GM21576 (cell line): Measurements from ENCODE around the gene MTR.

Experiments
- ATAC-seq: cut with Tn5 transposase; IDR thresholded peaks from one replicate; pipeline ENCODE4 v1.9.1; 2021; ENCODE audit warnings: mild to moderate bottlenecking, moderate library complexity; ENCODE audit not compliant: unreplicated experiment

Gene MTR

DNA sequence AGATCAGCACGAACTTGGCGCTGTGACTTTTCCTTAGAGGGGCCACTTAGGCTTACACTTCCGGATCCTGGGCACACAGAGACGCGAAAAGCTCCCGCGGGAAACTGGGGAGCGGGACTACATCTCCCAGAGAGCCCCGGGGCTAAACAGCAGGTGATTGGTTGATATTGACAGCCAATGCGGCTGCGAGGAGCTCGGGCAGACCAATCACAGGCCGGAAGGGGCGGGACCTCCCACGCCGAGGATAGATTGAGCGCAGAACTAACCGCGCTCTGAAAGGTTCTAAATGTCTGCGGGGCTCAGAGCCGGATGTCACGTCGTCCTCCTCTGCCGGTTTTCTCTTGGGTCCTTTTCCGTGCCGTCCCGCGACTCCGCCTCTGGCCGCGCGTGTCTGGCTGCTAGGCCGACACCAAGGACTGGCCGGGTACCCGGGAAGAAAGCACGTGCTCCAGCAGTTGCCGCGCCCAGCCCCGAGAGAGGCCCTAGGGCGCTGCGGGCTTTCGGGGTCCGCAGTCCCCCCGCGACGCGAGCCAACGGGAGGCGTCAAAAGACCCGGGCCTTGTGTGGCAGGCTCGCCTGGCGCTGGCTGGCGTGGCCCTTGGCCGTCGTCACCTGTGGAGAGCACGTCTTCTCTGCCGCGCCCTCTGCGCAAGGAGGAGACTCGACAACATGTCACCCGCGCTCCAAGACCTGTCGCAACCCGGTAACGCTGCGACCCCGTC is at the start of gene MTR:
TSS of gene MTR (plus strand) at position 258 of the 722 bp plus-strand sequence. CDS start at position 670, 412 bp downstream.
- ATAC-seq, result peak; percentile 97

DNA sequence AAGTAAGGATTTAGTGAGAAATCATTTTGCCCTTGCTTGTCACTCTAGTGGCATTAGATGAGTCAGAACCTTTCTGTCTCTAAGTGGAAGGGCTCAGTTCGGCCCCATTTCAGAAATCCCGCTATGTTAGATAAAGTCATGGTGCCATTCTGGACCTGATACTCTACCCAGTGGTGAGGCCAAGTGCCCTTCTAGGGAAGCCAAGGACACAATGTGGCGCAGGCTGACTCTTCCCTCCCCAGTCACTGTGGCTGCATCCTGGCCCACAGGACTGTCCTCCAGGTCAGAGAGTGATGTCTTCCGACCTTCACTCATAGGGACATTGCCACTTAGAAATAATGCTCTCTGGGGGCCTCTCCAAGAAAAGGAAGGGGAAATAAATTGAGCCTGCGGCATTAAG is 48.3 kb upstream of the MTR start:
- ATAC-seq, result no peak

GRCh38 chr1:236747311-236747985 is 47.6 kb upstream of the MTR start:
- no peak for ATAC-seq

GRCh38 chr1:236748268-236748870 is 46.7 kb upstream of the MTR start:
- ATAC-seq, result no peak

DNA sequence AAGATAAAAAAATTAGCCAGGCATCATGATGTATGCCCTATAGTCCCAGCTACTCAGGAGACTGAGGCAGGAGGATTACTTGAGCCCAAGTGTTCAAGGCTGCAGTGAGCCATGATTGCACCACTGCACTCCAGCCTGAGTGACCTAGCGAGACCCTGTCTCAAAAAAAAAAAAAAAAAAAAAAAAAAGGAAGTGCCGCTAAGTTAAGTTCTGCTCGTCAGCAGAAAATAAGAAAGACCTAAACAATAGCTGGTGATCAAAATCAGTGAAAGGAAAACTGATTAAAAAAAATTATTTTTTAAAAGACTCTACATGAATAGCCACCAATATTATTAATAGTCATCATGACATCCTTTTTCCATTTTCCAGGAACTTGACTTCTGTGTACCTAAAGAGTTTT is 44.2 kb upstream of the MTR start:
- ATAC-seq, result no peak

- ATAC-seq, result no peak
Observed at GRCh38 chr1:236751385-236751784, 43.7 kb upstream of the MTR start.

GRCh38 chr1:236751935-236752334 is 43.2 kb upstream of the MTR start:
- ATAC-seq, result no peak

DNA sequence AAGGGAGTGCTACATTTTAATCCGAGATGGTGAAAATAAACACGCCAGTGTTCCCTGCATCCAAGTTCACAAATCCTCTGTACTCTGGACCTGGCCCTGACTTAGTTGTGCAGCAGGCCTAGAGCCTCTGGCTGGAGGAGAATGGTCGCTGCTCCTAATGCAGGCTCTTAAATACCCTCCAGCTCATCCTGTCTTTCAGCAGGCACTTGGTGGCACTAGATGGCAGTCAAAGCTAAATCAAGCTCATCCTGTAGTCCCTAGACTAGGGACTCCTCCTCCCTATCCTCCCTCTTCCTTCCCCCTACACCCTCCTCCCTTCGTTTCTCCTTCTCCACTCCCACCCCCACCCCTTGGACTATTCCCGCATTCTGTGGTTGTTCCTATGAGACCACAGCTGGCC is 41.6 kb upstream of the MTR start:
- ATAC-seq, result no peak

- no peak for ATAC-seq
Observed at GRCh38 chr1:236753964-236754363, 41.1 kb upstream of the MTR start.

DNA sequence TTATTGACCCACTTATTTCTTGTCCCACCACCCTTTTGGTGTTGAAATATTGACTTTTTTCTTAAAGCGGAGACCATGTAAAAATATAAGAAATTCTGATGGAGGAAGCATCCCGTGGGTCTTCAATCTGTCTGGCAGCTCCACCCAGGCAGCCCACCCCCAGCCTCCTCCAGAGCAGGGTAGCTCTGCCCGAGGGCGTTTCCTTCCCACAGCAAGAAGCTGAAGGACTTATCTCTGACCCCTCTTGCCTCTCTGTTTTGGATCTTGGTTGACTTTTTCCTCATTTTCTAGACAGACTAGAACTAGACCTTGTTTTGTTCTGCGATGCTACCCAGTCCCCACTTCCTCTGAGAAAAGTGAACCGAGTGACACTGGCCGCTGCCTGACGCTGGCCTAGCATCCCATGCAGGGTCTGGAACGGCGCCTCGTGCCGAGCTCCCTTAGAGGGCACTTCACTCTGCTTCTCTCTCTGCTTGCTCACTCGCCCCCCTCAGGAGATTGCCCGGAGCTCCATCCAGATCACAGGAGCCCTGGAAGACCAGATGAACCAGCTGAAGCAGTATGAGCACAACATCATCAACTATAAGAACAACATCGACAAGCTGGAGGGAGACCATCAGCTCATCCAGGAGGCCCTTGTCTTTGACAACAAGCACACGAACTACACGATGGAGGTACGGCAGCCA is 40.4 kb upstream of the MTR start:
- no peak for ATAC-seq

- no peak for ATAC-seq
Observed at GRCh38 chr1:236757640-236758039, 37.5 kb upstream of the MTR start.

DNA sequence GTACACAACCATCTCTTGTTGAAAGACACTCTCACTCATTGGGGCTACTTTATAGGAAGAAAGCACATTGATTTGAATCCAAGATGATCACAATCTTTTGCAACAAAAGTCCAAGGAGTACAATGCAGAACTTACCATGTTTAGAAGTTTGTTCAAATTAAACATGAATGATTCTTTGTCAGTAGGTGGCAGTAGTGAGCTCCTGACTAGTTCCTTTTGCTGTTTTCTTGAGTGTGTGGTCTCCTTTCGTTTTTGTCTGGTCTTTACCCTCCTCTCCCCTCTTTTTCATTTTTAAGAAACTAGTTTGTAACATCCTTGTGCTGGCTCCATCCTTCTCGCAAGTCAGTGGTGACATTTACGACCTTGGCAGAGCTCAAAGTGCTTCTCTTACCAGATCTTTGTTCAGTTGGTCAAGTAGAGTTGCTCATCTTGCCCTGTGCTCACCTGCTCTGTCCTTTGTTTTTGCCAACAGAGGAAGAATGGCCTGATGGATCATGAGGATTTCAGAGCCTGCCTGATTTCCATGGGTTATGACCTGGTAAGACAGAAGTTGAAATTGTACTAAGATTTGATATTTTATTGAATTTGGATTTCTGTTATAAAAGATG is 35.7 kb upstream of the MTR start:
- no peak for ATAC-seq

DNA sequence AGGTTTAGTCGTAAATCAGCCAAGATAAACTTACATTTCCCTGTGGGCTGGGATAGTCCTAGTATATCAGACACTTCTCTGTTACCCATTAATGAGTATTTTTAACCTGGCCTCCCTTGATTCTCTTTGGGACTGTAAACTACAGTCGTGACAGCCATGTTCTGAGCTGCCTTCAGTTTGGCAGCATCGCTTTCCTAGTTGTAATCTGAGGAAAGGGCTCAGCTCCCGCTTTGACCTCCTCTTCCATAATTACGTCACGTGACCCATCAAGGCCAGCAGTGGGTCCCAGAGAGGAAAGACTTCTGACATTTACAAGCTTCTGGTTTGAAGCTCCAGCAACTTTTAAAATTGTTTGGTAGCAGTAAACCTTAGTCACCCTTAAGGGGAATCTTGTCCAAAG is 34.6 kb upstream of the MTR start:
- ATAC-seq, result no peak

DNA sequence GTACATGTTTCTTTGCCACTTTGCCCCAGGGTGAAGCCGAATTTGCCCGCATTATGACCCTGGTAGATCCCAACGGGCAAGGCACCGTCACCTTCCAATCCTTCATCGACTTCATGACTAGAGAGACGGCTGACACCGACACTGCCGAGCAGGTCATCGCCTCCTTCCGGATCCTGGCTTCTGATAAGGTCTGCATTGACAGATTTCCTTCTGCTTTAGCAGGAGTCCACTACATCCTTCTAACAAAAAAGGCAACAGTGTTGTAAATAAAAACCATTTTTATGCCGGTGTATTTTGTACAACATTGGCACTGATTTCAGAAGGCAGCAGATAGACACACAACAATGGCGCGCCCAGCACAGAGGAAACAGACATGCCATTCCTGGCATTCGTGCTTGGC is 34.1 kb upstream of the MTR start:
- no peak for ATAC-seq

GRCh38 chr1:236761397-236762132 is 33.5 kb upstream of the MTR start:
- ATAC-seq, result no peak

GRCh38 chr1:236762410-236762809 is 32.7 kb upstream of the MTR start:
- ATAC-seq, result no peak

DNA sequence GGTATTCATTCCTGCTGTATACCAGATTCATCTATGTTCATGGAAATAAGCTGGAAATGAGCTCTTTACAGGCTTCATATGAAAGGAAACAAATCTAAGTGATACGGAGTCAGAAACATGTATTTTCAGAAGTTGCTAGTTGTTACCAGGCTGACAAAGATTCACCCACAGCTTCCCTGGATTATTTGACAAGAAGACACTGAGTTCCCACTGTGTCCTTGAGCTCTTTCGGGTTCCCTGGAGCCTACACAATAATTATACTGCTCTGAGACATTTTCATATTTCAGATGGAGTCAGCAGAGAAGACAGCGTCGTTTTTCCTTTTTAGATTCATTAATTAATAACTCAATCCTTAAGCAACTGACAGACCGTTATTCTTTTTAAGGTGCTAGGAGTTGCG is 29.3 kb upstream of the MTR start:
- ATAC-seq, result no peak

DNA sequence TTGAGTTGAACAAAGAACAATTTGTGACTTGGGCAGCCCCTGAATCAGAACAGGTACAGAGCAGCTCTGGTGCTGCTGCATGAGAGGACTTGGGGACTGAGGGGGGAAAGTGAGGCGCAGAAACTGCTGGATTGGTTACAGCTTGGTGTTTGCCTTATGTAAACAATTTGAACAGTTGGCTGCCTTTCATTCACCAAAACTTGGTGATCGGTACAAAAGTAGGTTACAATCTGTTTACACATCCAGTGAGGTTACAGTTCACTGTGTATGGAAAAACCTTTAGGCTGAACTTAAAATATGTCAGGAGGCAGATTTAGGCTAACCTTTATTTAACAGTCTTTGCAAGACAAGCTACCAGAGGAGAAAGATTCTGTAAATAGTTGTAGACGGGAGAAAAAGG is 28.6 kb upstream of the MTR start:
- no peak for ATAC-seq

GRCh38 chr1:236767276-236767675 is 27.8 kb upstream of the MTR start:
- no peak for ATAC-seq

DNA sequence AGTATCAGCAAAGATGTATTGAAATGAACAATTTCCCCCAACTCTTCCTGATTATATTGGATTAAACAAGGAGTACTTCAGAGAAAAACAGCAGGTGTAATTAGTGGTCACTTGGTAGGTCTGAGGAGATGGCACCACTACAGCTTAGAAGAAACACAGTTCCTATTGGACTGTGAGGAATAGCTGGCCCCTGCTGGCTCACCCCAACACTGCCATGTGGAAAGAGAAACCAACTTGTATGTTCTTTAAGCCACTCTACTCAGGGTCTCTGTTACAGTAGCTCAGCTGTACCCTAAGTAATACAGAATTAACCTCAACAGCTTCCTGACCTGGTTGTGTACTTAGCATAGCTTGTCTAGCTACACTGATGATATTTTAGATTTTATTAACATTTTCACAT is 26.5 kb upstream of the MTR start:
- ATAC-seq, result no peak

GRCh38 chr1:236773919-236774318 is 21.2 kb upstream of the MTR start:
- ATAC-seq, result no peak
